HG02798 (cell line): ENCODE results near the gene TMTC1.

Experiments
- ATAC-seq: cut with Tn5 transposase; IDR thresholded peaks from one replicate; pipeline ENCODE4 v1.9.1; 2021; ENCODE audit warnings: mild to moderate bottlenecking; ENCODE audit not compliant: unreplicated experiment, poor library complexity

TMTC1 gene

GRCh38 chr12:29781705-29782266 is 2.0 kb downstream of the TMTC1 start:
- ATAC-seq: peak; percentile 28

- ATAC-seq: no peak
Observed at GRCh38 chr12:29781188-29781587, 2.6 kb downstream of the TMTC1 start.

- ATAC-seq: no peak
Observed at GRCh38 chr12:29780084-29780483, 3.7 kb downstream of the TMTC1 start.

- ATAC-seq: no peak
Observed at GRCh38 chr12:29778531-29778930, 5.2 kb downstream of the TMTC1 start.

GRCh38 chr12:29773076-29773475 is 10.7 kb downstream of the TMTC1 start:
- ATAC-seq: no peak

GRCh38 chr12:29771786-29772185 is 12.0 kb downstream of the TMTC1 start:
- no peak for ATAC-seq

GRCh38 chr12:29771165-29771564 is 12.6 kb downstream of the TMTC1 start:
- ATAC-seq: no peak

GRCh38 chr12:29769162-29769858 is 14.4 kb downstream of the TMTC1 start:
- no peak for ATAC-seq

- no peak for ATAC-seq
Observed at GRCh38 chr12:29768372-29768771, 15.4 kb downstream of the TMTC1 start.

GRCh38 chr12:29763301-29763683 is 20.4 kb downstream of the TMTC1 start:
- no peak for ATAC-seq

GRCh38 chr12:29762637-29763300 is 21.0 kb downstream of the TMTC1 start:
- no peak for ATAC-seq

GRCh38 chr12:29759950-29760349 is 23.8 kb downstream of the TMTC1 start:
- no peak for ATAC-seq

- ATAC-seq: no peak
Observed at GRCh38 chr12:29756741-29757390, 26.9 kb downstream of the TMTC1 start.

- no peak for ATAC-seq
Observed at GRCh38 chr12:29754235-29755189, 29.2 kb downstream of the TMTC1 start.

GRCh38 chr12:29752121-29752520 is 31.6 kb downstream of the TMTC1 start:
- ATAC-seq: no peak

- ATAC-seq: no peak
Observed at GRCh38 chr12:29751676-29752075, 32.1 kb downstream of the TMTC1 start.

- no peak for ATAC-seq
Observed at GRCh38 chr12:29750928-29751220, 32.9 kb downstream of the TMTC1 start.

GRCh38 chr12:29750131-29750927 is 33.4 kb downstream of the TMTC1 start:
- ATAC-seq: peak; percentile 89

- ATAC-seq: no peak
Observed at GRCh38 chr12:29744365-29744764, 39.4 kb downstream of the TMTC1 start.

- no peak for ATAC-seq
Observed at GRCh38 chr12:29743801-29744200, 39.9 kb downstream of the TMTC1 start.
